HepG2 (cell line): ENCODE data around the gene SLC26A2.

Source experiments
- ATF4 ChIP-seq, 2 experiments: fragments of 450-650 bp in 1 of 2; sonication (generic) in 1 of 2; formaldehyde crosslinking; IDR thresholded peaks; 2 replicates each; pipeline versions ENCODE4 v1.5.0 to v1.8.0; 2020 to 2022; ENCODE audit warnings: mild to moderate bottlenecking in 1 of 2, missing genetic modification reagents in 1 of 2
- CBX5 ChIP-seq: sonication (generic); formaldehyde crosslinking; IDR thresholded peaks from 2 replicates; pipeline ENCODE4 v1.4.0; 2020; ENCODE audit warnings: missing genetic modification reagents, borderline replicate concordance
- CEBPZ ChIP-seq: IDR thresholded peaks from 2 replicates; pipeline ENCODE4 v1.6.1; 2012; ENCODE audit warnings: low read length, improper control_type of control experiment
- ELF4 ChIP-seq: sonication (generic); formaldehyde crosslinking; IDR thresholded peaks from 2 replicates; pipeline ENCODE4 v1.5.0; 2020; ENCODE audit warnings: missing genetic modification reagents, mild to moderate bottlenecking, moderate library complexity, borderline replicate concordance
- FOXP4 ChIP-seq: sonication (generic); formaldehyde crosslinking; IDR thresholded peaks from 2 replicates; pipeline ENCODE4 v1.4.0; 2020; ENCODE audit warnings: missing genetic modification reagents
- MAX ChIP-seq: IDR thresholded peaks from 2 replicates; pipeline ENCODE4 v1.6.1; 2012; ENCODE audit warnings: inconsistent platforms
- NR3C1 ChIP-seq: sonication (generic); formaldehyde crosslinking; IDR thresholded peaks from 2 replicates; pipeline ENCODE4 v1.4.0; 2020; ENCODE audit warnings: missing genetic modification reagents
- PHF21A ChIP-seq: sonication (generic); formaldehyde crosslinking; IDR thresholded peaks from 2 replicates; pipeline ENCODE4 v1.5.0; 2020; ENCODE audit warnings: mild to moderate bottlenecking, missing genetic modification reagents
- TP53 ChIP-seq: sonication (generic); formaldehyde crosslinking; conservative IDR thresholded peaks from 2 replicates; pipeline ENCODE4 v1.4.0; 2020; ENCODE audit warnings: missing genetic modification reagents
- ZBTB8A ChIP-seq: sonication (generic); formaldehyde crosslinking; IDR thresholded peaks from 2 replicates; pipeline ENCODE4 v1.4.0; 2020; ENCODE audit warnings: mild to moderate bottlenecking, low read depth, missing genetic modification reagents, borderline replicate concordance
- ZNF720 ChIP-seq: sonication (generic); formaldehyde crosslinking; IDR thresholded peaks from 2 replicates; pipeline ENCODE4 v1.4.0; 2020; ENCODE audit warnings: missing genetic modification reagents

- TF ChIP-seq ZBTB8A (CRISPR knock-in tag), result no peak
- TF ChIP-seq NR3C1 (CRISPR knock-in tag), result no peak
- no peak for TF ChIP-seq CEBPZ
- TF ChIP-seq FOXP4, result no peak
- TF ChIP-seq ZNF720 (CRISPR knock-in tag), result no peak
- TF ChIP-seq PHF21A (CRISPR knock-in tag), result no peak
- no peak for TF ChIP-seq CBX5 (CRISPR knock-in tag)
- TF ChIP-seq TP53 (CRISPR knock-in tag), result no peak
- no peak for TF ChIP-seq ATF4 (CRISPR knock-in tag; IDR thresholded peaks at IDR 0.05)
- TF ChIP-seq ELF4, result no peak
- no peak for TF ChIP-seq MAX
These were observed 15.9 kb upstream of the SLC26A2 start, which contains the start of gene PDE6A for GRCh38 chr5:149944666-149945065.
